Testis (tissue), 2 donors: ENCODE measurements around the gene ASB5.

ENCODE experiments used
- CTCF ChIP-seq, 3 experiments: fragments of 450-650 bp in 2 of 3; fragments of 200-600 bp in 1 of 3; sonication (generic) in 1 of 3; IDR thresholded peaks; one replicate each; pipeline ENCODE4 v1.5.1; 2016 to 2019; ENCODE audit warnings: antibody characterized with exemption in 3 of 3, mild to moderate bottlenecking in 2 of 3, moderate library complexity in 1 of 3
- POLR2A ChIP-seq: fragments of 450-650 bp; IDR thresholded peaks from one replicate; pipeline ENCODE4 v1.6.1; 2017; ENCODE audit warnings: antibody characterized with exemption, mild to moderate bottlenecking, moderate library complexity

GRCh38 chr4:176290520-176290919 is 21.5 kb upstream of the ASB5 start:
- TF ChIP-seq POLR2A (no peak), CTCF (IDR thresholded peaks at IDR 0.05) (no peak)
